HG02571 (cell line): Measurements from ENCODE around the gene FSTL5.
A peak's percentile ranks its signal among the peaks of the same experiment; 100 is the strongest.

Source experiments
- ATAC-seq: cut with Tn5 transposase; IDR thresholded peaks from one replicate; pipeline ENCODE4 v1.9.1; 2021; ENCODE audit warnings: mild to moderate bottlenecking, moderate library complexity; ENCODE audit not compliant: unreplicated experiment

FSTL5 gene

GRCh38 chr4:161595230-161595771, 568.5 kb downstream of the FSTL5 start:
- no peak for ATAC-seq

GRCh38 chr4:161585011-161585410, 578.8 kb downstream of the FSTL5 start:
- ATAC-seq, result no peak

- ATAC-seq, result no peak
Observed at GRCh38 chr4:161583549-161583948, 580.3 kb downstream of the FSTL5 start.

GRCh38 chr4:161581262-161582230, 582.3 kb downstream of the FSTL5 start:
- ATAC-seq, result no peak

GRCh38 chr4:161577579-161578301, 586.1 kb downstream of the FSTL5 start:
- ATAC-seq, result no peak

GRCh38 chr4:161573836-161574235, 590.0 kb downstream of the FSTL5 start:
- ATAC-seq, result no peak

- no peak for ATAC-seq
Observed at GRCh38 chr4:161564230-161564834, 599.5 kb downstream of the FSTL5 start.

- peak; percentile 80 for ATAC-seq
Observed at GRCh38 chr4:161555689-161556660, 607.8 kb downstream of the FSTL5 start.

GRCh38 chr4:161554372-161554990, 609.3 kb downstream of the FSTL5 start:
- ATAC-seq, result no peak

GRCh38 chr4:161546902-161547301, 616.9 kb downstream of the FSTL5 start:
- no peak for ATAC-seq

- no peak for ATAC-seq
Observed at GRCh38 chr4:161540265-161540664, 623.5 kb downstream of the FSTL5 start.

- ATAC-seq, result no peak
Observed at GRCh38 chr4:161538941-161539340, 624.9 kb downstream of the FSTL5 start.

- no peak for ATAC-seq
Observed at GRCh38 chr4:161530710-161531109, 633.1 kb downstream of the FSTL5 start.

GRCh38 chr4:161525121-161525520, 638.7 kb downstream of the FSTL5 start:
- no peak for ATAC-seq

GRCh38 chr4:161522031-161522430, 641.8 kb downstream of the FSTL5 start:
- no peak for ATAC-seq

- no peak for ATAC-seq
Observed at GRCh38 chr4:161519611-161520010, 644.2 kb downstream of the FSTL5 start.

- no peak for ATAC-seq
Observed at GRCh38 chr4:161517941-161518340, 645.9 kb downstream of the FSTL5 start.

- ATAC-seq, result no peak
Observed at GRCh38 chr4:161505141-161505540, 658.7 kb downstream of the FSTL5 start.

- no peak for ATAC-seq
Observed at GRCh38 chr4:161498155-161498554, 665.6 kb downstream of the FSTL5 start.

- no peak for ATAC-seq
Observed at GRCh38 chr4:161486461-161486860, 677.3 kb downstream of the FSTL5 start.
